K562 (cell line): ENCODE measurements around the gene HUNK. TPM values are rescaled to one million over a fixed set of nuclear protein-coding genes. Genes with fewer than 3 reads are reported as not detected.

Experiments used
- ATAC-seq: fragments of 200-7000 bp; cut with Tn5 transposase; 3 replicates; pipeline ENCODE4 v1.9.1; 2020; ENCODE audit warnings: moderate library complexity
- BruUV-seq: library from RNA; stranded (reverse); fragments of 400-500 nt; replicated peaks from 2 replicates; lab custom pipeline; 2021; lab: Mats Ljungman, UMichigan
- CTCF ChIA-PET: fragments of 300-600 bp; formaldehyde crosslinking; extraction: SDS; loops from one replicate; lab custom pipeline; 2021; ENCODE audit warnings: low intra/inter-chr PET ratio; lab: Yijun Ruan, JAX
- POLR2A ChIA-PET: fragments of 300-600, 350-650 bp; sonication (Branson Sonifier 250); formaldehyde crosslinking; extraction: SDS; loops from one replicate; lab custom pipeline; 2021; ENCODE audit warnings: antibody characterized with exemption, inconsistent platforms; lab: Yijun Ruan, JAX
- DNase-seq, 4 experiments: peaks; one replicate each; pipeline versions ENCODE4 v3.0.0 to v3.0.0-alpha.2; 2011 to 2018; ENCODE audit warnings: low spot score in 3 of 4, mixed read lengths in 3 of 4; ENCODE audit errors: extremely low read depth in 1 of 4
- FAIRE-seq: peaks from 2 replicates; lab custom pipeline; 2011; peaks lifted over from hg19 to GRCh38; lab: Jason Lieb, UNC
- H2AFZ ChIP-seq: 2 replicates; pipeline ENCODE4 v1.6.0; 2011; ENCODE audit warnings: low read depth, low read length, control low read depth, inconsistent platforms
- H3K27ac ChIP-seq: fragments of 200-600 bp; 3 replicates; pipeline ENCODE4 v1.8.0; 2011; ENCODE audit warnings: low read depth, mild to moderate bottlenecking, control low read depth, inconsistent platforms, low read length, moderate library complexity, mixed read lengths; ENCODE audit errors: extremely low read depth
- H3K27me3 ChIP-seq, 2 experiments: fragments of 300-600 bp in 1 of 2; 2 replicates in 1 of 2; 3 replicates in 1 of 2; pipeline versions ENCODE4 v1.6.0 to v1.8.0; 2011; ENCODE audit warnings: inconsistent platforms in 2 of 2, low read length in 2 of 2, mild to moderate bottlenecking in 1 of 2, mixed read lengths in 1 of 2, moderate library complexity in 1 of 2; ENCODE audit not compliant: control insufficient read depth in 2 of 2, insufficient read depth in 2 of 2
- H3K36me3 ChIP-seq: fragments of 300-600 bp; 3 replicates; pipeline ENCODE4 v1.8.0; 2011; ENCODE audit warnings: mild to moderate bottlenecking, low read length, inconsistent platforms; ENCODE audit not compliant: control insufficient read depth, insufficient read depth
- H3K4me1 ChIP-seq, 2 experiments: fragments of 200-600 bp in 1 of 2; replicated peaks in 1 of 2; 2 replicates in 1 of 2; 3 replicates in 1 of 2; pipeline versions ENCODE4 v1.5.1 to v1.8.0; 2011; ENCODE audit warnings: inconsistent platforms in 2 of 2, low read length in 2 of 2, mild to moderate bottlenecking in 1 of 2, mixed read lengths in 1 of 2, moderate library complexity in 1 of 2; ENCODE audit not compliant: control insufficient read depth in 2 of 2, insufficient read depth in 2 of 2
- H3K4me2 ChIP-seq: 2 replicates; pipeline ENCODE4 v1.6.1; 2011; ENCODE audit warnings: low read length, control low read depth, inconsistent platforms, mixed read lengths; ENCODE audit not compliant: insufficient read depth
- H3K4me3 ChIP-seq: fragments of 200-600 bp; sonication (generic), shearing (Covaris generic); 2 replicates; pipeline ENCODE4 v1.5.1; 2016; ENCODE audit warnings: control low read depth, inconsistent platforms
- H3K79me2 ChIP-seq: fragments of 200-600 bp; 3 replicates; pipeline ENCODE4 v1.8.0; 2011; ENCODE audit warnings: low read length, inconsistent platforms; ENCODE audit not compliant: control insufficient read depth, insufficient read depth
- H3K9ac ChIP-seq, 2 experiments: 2 replicates each; pipeline versions ENCODE4 v1.6.0 to v1.6.1; 2011; ENCODE audit warnings: low read depth in 2 of 2, low read length in 2 of 2, control low read depth in 1 of 2, inconsistent platforms in 1 of 2, mild to moderate bottlenecking in 1 of 2, mixed read lengths in 1 of 2; ENCODE audit not compliant: insufficient read depth in 1 of 2
- H3K9me1 ChIP-seq: one replicate; pipeline ENCODE4 v1.6.0; 2011; ENCODE audit warnings: inconsistent platforms, mild to moderate bottlenecking, low read length, moderate library complexity; ENCODE audit not compliant: control insufficient read depth, insufficient read depth
- H3K9me3 ChIP-seq: replicated peaks from 2 replicates; pipeline ENCODE4 v1.5.1; 2011; ENCODE audit warnings: low read depth, low read length, inconsistent platforms; ENCODE audit not compliant: control insufficient read depth, insufficient read depth
- H4K20me1 ChIP-seq: replicated peaks from 2 replicates; pipeline ENCODE4 v1.6.1; 2011; ENCODE audit warnings: low read length, inconsistent platforms, mixed read lengths; ENCODE audit not compliant: control insufficient read depth, insufficient read depth
- BACH1 ChIP-seq: fragments of 200-800 bp; sonication (Bioruptor generic); IDR thresholded peaks from 2 replicates; pipeline ENCODE4 v1.6.1; 2016; ENCODE audit warnings: missing genetic modification characterization, missing compliant biosample characterization
- ESRRB ChIP-seq: fragments of 250-450 bp; sonication (Bioruptor Pico); IDR thresholded peaks from 2 replicates; pipeline ENCODE4 v1.5.0; 2020; ENCODE audit warnings: mild to moderate bottlenecking, moderate library complexity, borderline replicate concordance
- ETV1 ChIP-seq: fragments of 450-650 bp; conservative IDR thresholded peaks from 2 replicates; pipeline ENCODE4 v1.6.1; 2016; ENCODE audit warnings: missing genetic modification characterization, control low read depth, low read depth, missing compliant biosample characterization
- HBP1 ChIP-seq: fragments of 450-650 bp; formaldehyde crosslinking; IDR thresholded peaks from 2 replicates; pipeline ENCODE4 v1.4.0; 2022; ENCODE audit warnings: missing genetic modification characterization
- HLTF ChIP-seq: fragments of 450-650 bp; IDR thresholded peaks from 2 replicates; pipeline ENCODE4 v1.6.1; 2016
- KLF1 ChIP-seq: fragments of 450-650 bp; IDR thresholded peaks from 2 replicates; pipeline ENCODE4 v1.6.1; 2016; ENCODE audit warnings: missing genetic modification characterization, missing compliant biosample characterization
- KLF16 ChIP-seq: IDR thresholded peaks from 2 replicates; pipeline ENCODE4 v1.6.1; 2016; ENCODE audit warnings: antibody characterized with exemption
- RBM39 ChIP-seq: fragments of 200-400 bp; formaldehyde crosslinking; optimal IDR thresholded peaks from 2 replicates; pipeline ENCODE3; 2018; ENCODE audit warnings: low read depth, low read length
- SIX5 ChIP-seq, 2 experiments: IDR thresholded peaks; 2 replicates each; pipeline ENCODE4 v1.6.1; 2011; ENCODE audit warnings: low read length in 2 of 2, borderline replicate concordance in 1 of 2, low read depth in 1 of 2, mild to moderate bottlenecking in 1 of 2, moderate library complexity in 1 of 2; ENCODE audit not compliant: insufficient read depth in 1 of 2
- SOX6 ChIP-seq: fragments of 450-650 bp; IDR thresholded peaks from 2 replicates; pipeline ENCODE4 v1.6.1; 2014; ENCODE audit warnings: mild to moderate bottlenecking
- SRSF9 ChIP-seq: fragments of 200-400 bp; formaldehyde crosslinking; IDR thresholded peaks from 2 replicates; pipeline ENCODE4 v1.6.1; 2017; ENCODE audit warnings: low read depth, low read length, borderline replicate concordance
- ZNF184 ChIP-seq: sonication (generic); formaldehyde crosslinking; IDR thresholded peaks from 2 replicates; pipeline ENCODE4 v1.5.0; 2020; ENCODE audit warnings: missing genetic modification reagents
- ZNF311 ChIP-seq: fragments of 250-450 bp; sonication (Bioruptor Pico); IDR thresholded peaks from 2 replicates; pipeline ENCODE4 v1.4.0; 2020; ENCODE audit warnings: mild to moderate bottlenecking, moderate library complexity
- ZNF511 ChIP-seq: sonication (generic); formaldehyde crosslinking; IDR thresholded peaks from 2 replicates; pipeline ENCODE4 v1.8.0; 2022; ENCODE audit warnings: mild to moderate bottlenecking, missing genetic modification reagents
- ZNF551 ChIP-seq: fragments of 250-450 bp; sonication (Bioruptor Pico); IDR thresholded peaks from 2 replicates; pipeline ENCODE4 v1.5.0; 2021; ENCODE audit warnings: mild to moderate bottlenecking, moderate library complexity
- ZNF583 ChIP-seq: fragments of 250-450 bp; sonication (Bioruptor Pico); IDR thresholded peaks from 2 replicates; pipeline ENCODE4 v1.4.0; 2020
- ZNF644 ChIP-seq: fragments of 200-800 bp; sonication (Bioruptor generic); IDR thresholded peaks from 2 replicates; pipeline ENCODE4 v1.6.1; 2016; ENCODE audit warnings: low read depth, missing genetic modification characterization, missing compliant biosample characterization
- ZNF668 ChIP-seq: fragments of 250-450 bp; sonication (Bioruptor Pico); IDR thresholded peaks from 2 replicates; pipeline ENCODE4 v1.8.0; 2022; ENCODE audit warnings: mild to moderate bottlenecking, inconsistent platforms
- WGBS: fragments of 100-300 bp; shearing (Covaris generic); methylation state at CpG from one replicate; pipeline ENCODE4 v1.1.6; 2016; ENCODE audit warnings: low coverage, mixed read lengths; ENCODE audit not compliant: insufficient coverage; ENCODE audit errors: missing lambda C conversion rate; 5-methylcytosine and 5-hydroxymethylcytosine counted together
- in situ Hi-C: fragments of 300-500 bp; cut with MboI; formaldehyde crosslinking; loops from 4 replicates; pipeline ENCODE4 v1.15.0; 2018; ENCODE audit warnings: inconsistent platforms, mixed read lengths
- intact Hi-C: fragments of 100-400 bp; cut with micrococcal nuclease; formaldehyde crosslinking; loops from 2 replicates; pipeline ENCODE4 v1.14.2; 2022
- polyA plus RNA-seq, 8 experiments: library from polyadenylated mRNA; depleted of rRNA in 4 of 8; stranded (reverse) in 5 of 8; unstranded in 3 of 8; fragments of >200 nt; fragmentation: Nextera tagmentation in 2 of 8; fragmentation: Illumina TruSeq in 1 of 8; extraction: Ambion mirVana in 2 of 8; extraction: Trizol in 1 of 8; gene quantifications; 2 replicates each; pipeline versions ENCODE4 v1.2.1 to v1.2.3, GENCODE V29; 2011 to 2014; ENCODE audit warnings: inconsistent platforms in 1 of 8, missing spikeins in 1 of 8
- total RNA-seq, 7 experiments: library from RNA; depleted of rRNA in 6 of 7; stranded (reverse); fragments of >200 nt in 6 of 7; fragmentation: Illumina TruSeq in 2 of 7; extraction: Trizol in 2 of 7; gene quantifications; 2 replicates each; pipeline versions ENCODE4 v1.2.1 to v1.2.3, GENCODE V29; 2011 to 2021; ENCODE audit warnings: low replicate concordance in 1 of 7
- TF ChIP-seq, protein P1 (sequence below): sonication (generic); formaldehyde crosslinking; IDR thresholded peaks from 2 replicates; pipeline ENCODE4 v1.8.0; 2023; ENCODE audit warnings: mild to moderate bottlenecking, missing genetic modification reagents

HUNK gene
- total and polyA plus RNA-seq, 9 of the 15 experiments (the other 6 are each of a cell fraction or from before 2014, with no cell fraction given), result not detected

- no peak overlapping the region for H2AFZ ChIP-seq
- FAIRE-seq (no peak), DNase-seq (no peak), ATAC-seq (no peak)
- H3K9ac ChIP-seq, result no peak overlapping the region
- ChIA-PET CTCF (no interaction called here), POLR2A (no interaction called here)
- no peaks in the 10 kb centered on the region for H3K36me3 ChIP-seq
- 1% methylated on average over 5 of the region's 5 CpGs for WGBS
- no peaks in the 10 kb centered on the region for H3K9me1 ChIP-seq
- intact Hi-C loops, result no loop called here
- TF ChIP-seq SOX6 (no peak), ZNF668 (no peak), BACH1 (tag) (no peak), ZNF583 (no peak), ZNF311 (CRISPR knock-in tag) (no peak), SRSF9 (no peak), ESRRB (CRISPR knock-in tag) (no peak), RBM39 (no peak), ZNF511 (CRISPR knock-in tag) (no peak), SIX5 (IDR thresholded peaks at IDR 0.05; ENCODE audit: borderline replicate concordance in 1 of 2, insufficient read depth in 1 of 2, low read depth in 1 of 2, low read length in 2 of 2) (no peak), ZNF551 (CRISPR knock-in tag) (no peak), HLTF (no peak), HBP1 (CRISPR knock-in tag) (no peak), KLF16 (no peak), KLF1 (no peak), ETV1 (no peak), ZNF184 (CRISPR knock-in tag) (no peak), ZNF644 (no peak)
- TF ChIP-seq, protein P1, sequence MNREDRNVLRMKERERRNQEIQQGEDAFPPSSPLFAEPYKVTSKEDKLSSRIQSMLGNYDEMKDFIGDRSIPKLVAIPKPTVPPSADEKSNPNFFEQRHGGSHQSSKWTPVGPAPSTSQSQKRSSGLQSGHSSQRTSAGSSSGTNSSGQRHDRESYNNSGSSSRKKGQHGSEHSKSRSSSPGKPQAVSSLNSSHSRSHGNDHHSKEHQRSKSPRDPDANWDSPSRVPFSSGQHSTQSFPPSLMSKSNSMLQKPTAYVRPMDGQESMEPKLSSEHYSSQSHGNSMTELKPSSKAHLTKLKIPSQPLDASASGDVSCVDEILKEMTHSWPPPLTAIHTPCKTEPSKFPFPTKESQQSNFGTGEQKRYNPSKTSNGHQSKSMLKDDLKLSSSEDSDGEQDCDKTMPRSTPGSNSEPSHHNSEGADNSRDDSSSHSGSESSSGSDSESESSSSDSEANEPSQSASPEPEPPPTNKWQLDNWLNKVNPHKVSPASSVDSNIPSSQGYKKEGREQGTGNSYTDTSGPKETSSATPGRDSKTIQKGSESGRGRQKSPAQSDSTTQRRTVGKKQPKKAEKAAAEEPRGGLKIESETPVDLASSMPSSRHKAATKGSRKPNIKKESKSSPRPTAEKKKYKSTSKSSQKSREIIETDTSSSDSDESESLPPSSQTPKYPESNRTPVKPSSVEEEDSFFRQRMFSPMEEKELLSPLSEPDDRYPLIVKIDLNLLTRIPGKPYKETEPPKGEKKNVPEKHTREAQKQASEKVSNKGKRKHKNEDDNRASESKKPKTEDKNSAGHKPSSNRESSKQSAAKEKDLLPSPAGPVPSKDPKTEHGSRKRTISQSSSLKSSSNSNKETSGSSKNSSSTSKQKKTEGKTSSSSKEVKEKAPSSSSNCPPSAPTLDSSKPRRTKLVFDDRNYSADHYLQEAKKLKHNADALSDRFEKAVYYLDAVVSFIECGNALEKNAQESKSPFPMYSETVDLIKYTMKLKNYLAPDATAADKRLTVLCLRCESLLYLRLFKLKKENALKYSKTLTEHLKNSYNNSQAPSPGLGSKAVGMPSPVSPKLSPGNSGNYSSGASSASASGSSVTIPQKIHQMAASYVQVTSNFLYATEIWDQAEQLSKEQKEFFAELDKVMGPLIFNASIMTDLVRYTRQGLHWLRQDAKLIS (CRISPR knock-in tag), result no peak
- no peaks in the 10 kb centered on the region for H3K4me1 ChIP-seq
- H3K4me3 ChIP-seq, result no peak overlapping the region
- no peak overlapping the region for H3K4me2 ChIP-seq
- no peak overlapping the region for H3K27ac ChIP-seq
- H3K79me2 ChIP-seq, result no peaks in the 10 kb centered on the region
- no TSS peak for BruUV-seq
- in situ Hi-C loops, result no loop called here
- no peaks in the 10 kb centered on the region for H4K20me1 ChIP-seq
- H3K9me3 ChIP-seq, result no peaks in the 10 kb centered on the region; the same call in 1 of the 2 replicates
- peaks cover 0 to 6% of the 10 kb centered on the region in 2 experiments; a peak in 2 of 5 replicates for H3K27me3 ChIP-seq
Measured at GRCh38 chr21:32046191-32046590, 173.4 kb downstream of the HUNK start.
